Measurements from ENCODE around the gene PSMD12. TPM values are rescaled to one million over a fixed set of nuclear protein-coding genes. Genes with fewer than 3 reads are reported as not detected.

Gene PSMD12
- total RNA-seq, 1 donor from 2014 or later = 41.3 TPM

DNA sequence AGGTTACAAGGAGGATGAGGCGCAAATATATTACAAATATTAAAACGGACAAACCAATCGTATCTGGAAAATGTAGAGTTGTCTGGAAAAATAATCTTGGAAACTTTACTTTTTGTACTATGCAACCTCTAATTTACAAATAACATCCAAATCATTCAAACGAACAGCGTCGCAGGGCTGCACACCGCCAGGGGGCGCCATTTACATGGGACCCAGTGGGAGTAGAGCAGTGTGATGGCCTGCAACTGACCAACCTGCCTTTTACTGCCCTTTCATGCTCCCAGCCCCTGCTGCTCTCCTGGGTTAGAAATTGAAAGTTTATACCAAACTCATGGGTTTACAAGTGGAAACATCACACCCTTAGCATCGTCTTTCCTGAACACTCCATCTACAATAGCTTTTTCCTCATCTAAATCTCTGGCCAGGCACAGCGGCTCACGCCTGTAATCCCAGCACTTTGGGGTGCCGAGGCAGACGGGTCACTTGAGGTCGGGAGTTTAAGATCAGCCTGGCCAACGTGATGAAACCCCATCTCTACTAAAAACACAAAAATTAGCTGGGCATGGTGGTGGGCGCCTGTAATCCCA lies 20.7 kb upstream of the PSMD12 start:
- no peak overlapping the region for H3K4me3 ChIP-seq
- H3K27ac ChIP-seq = no peak overlapping the region
- ATAC-seq = peak in 1 of 2 donors; percentile 74
- TF ChIP-seq, protein P1, sequence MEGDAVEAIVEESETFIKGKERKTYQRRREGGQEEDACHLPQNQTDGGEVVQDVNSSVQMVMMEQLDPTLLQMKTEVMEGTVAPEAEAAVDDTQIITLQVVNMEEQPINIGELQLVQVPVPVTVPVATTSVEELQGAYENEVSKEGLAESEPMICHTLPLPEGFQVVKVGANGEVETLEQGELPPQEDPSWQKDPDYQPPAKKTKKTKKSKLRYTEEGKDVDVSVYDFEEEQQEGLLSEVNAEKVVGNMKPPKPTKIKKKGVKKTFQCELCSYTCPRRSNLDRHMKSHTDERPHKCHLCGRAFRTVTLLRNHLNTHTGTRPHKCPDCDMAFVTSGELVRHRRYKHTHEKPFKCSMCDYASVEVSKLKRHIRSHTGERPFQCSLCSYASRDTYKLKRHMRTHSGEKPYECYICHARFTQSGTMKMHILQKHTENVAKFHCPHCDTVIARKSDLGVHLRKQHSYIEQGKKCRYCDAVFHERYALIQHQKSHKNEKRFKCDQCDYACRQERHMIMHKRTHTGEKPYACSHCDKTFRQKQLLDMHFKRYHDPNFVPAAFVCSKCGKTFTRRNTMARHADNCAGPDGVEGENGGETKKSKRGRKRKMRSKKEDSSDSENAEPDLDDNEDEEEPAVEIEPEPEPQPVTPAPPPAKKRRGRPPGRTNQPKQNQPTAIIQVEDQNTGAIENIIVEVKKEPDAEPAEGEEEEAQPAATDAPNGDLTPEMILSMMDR (IDR thresholded peaks at IDR 0.05) = peak; percentile 72
- intact Hi-C loops (cut with DNase I) = loop anchor here (10.0 kb wide), 1 partner anchor 88 kb away; no protein-coding TSS in a partner anchor
- peak; percentile 58 for DNase-seq
- no peaks in the 10 kb centered on the region for H3K27me3 ChIP-seq (ENCODE audit: low read depth)
- peaks cover 16% of the 10 kb centered on the region for H3K4me1 ChIP-seq
- H3K36me3 ChIP-seq = no peaks in the 10 kb centered on the region
- H3K9me3 ChIP-seq = no peaks in the 10 kb centered on the region

DNA sequence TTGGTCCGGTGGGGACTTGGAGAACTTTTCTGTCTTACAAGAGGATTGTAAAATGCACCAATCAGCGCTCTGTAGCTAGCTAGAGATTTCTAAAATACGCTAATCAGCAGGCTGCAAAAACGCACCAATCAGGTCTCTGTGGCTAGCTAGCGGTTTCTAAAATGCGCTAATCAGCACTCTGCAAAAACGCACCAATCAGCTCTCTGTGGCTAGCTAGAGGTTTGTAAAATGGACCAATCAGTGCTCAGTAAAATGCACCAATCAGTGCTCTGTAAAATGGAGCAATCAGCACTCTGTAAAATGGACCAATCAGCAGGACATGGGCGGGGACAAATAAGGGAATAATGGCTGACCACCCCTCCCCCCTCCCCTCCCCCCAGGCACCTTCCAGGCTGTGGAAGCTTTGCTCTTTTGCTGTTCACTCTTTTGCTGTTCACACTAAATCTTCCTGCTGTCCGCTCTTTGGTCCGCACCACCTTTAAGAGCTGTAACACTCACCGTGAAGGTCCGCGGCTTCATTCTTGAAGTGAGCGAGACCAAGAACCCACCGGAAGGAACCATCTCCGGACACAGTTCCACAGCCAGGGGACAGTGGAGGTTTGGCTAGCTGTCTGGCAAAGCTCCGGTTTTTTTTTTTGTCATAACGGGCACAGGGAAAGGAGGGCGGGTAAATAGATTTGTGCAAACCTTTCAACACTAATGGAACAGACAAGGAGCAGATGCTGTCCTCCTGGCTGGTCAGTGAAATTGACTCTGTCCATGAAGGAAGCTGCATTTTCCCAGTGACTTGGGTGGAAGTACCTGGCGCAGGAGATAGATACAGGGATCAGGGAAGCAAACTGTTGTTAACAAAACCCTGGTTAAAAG lies 19.0 kb upstream of the PSMD12 start:
- DNase-seq = no peak
- intact Hi-C loops (cut with DNase I) = loop anchor here (10.0 kb wide), 1 partner anchor 89 kb away; no protein-coding TSS in a partner anchor
- TF ChIP-seq, protein P1 (IDR thresholded peaks at IDR 0.05) = no peak
- Histone ChIP-seq H3K4me3 (no peak overlapping the region), H3K27me3 (ENCODE audit: low read depth) (no peaks in the 10 kb centered on the region), H3K9me3 (no peaks in the 10 kb centered on the region), H3K4me1 (peaks cover 5% of the 10 kb centered on the region), H3K36me3 (no peaks in the 10 kb centered on the region), H3K27ac (no peak overlapping the region)
- ATAC-seq = no peak

DNA sequence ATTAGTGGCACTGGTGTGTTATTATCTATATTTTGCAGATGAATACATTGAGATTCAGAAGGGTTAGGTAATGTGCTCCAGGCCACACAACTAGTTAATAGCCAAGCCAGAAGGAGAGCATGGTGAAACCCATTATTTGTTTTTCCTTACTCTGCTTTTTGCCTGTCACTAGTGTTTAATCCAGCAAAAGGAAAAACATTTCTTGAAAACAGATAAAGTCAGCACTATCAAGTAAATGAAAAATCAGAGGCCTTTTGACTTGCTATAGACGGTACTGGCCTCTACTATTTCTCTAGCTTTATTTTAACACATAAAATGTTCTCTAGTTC lies 15.5 kb upstream of the PSMD12 start:
- intact Hi-C loops (cut with DNase I) = loop anchor here (10.0 kb wide), 1 partner anchor 93 kb away; no protein-coding TSS in a partner anchor
- Histone ChIP-seq H3K9me3 (no peaks in the 10 kb centered on the region), H3K4me1 (peaks cover under 1% of the 10 kb centered on the region), H3K4me3 (no peak overlapping the region), H3K27ac (no peak overlapping the region), H3K27me3 (ENCODE audit: low read depth) (no peaks in the 10 kb centered on the region), H3K36me3 (no peaks in the 10 kb centered on the region)
- ATAC-seq (no peak), DNase-seq (no peak)
- TF ChIP-seq, protein P1 (IDR thresholded peaks at IDR 0.05) = no peak

DNA sequence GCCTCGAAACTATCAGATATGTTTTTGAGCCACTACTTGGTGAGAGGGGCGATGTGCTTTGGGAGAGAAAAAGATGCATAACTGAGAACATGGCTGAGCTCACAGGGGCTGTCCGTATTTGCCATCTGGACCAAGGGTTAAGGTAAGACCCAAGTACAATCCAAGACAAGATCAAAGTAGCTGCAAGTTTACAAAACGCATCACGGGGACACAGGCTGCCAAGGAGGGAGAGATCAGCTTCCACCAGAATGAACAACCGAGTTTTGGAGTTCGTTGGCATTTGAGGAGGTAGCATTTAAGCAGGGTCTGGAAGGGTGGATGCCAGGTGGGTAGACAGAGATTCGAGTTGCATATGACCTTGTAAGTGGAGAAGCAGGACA lies 12.9 kb upstream of the PSMD12 start:
- no peaks in the 10 kb centered on the region for H3K36me3 ChIP-seq
- peaks cover 21% of the 10 kb centered on the region for H3K4me1 ChIP-seq
- peak overlapping the region; percentile 91 for H3K27ac ChIP-seq
- no peak for ATAC-seq
- no peaks in the 10 kb centered on the region for H3K9me3 ChIP-seq
- TF ChIP-seq, protein P1 (IDR thresholded peaks at IDR 0.05) = no peak
- intact Hi-C loops (cut with DNase I) = loop anchor here (5.0 kb wide), 1 partner anchor 308 kb away; no protein-coding TSS in a partner anchor
- peak overlapping the region; percentile 95 for H3K4me3 ChIP-seq
- DNase-seq = no peak
- no peaks in the 10 kb centered on the region for H3K27me3 ChIP-seq (ENCODE audit: low read depth)

DNA sequence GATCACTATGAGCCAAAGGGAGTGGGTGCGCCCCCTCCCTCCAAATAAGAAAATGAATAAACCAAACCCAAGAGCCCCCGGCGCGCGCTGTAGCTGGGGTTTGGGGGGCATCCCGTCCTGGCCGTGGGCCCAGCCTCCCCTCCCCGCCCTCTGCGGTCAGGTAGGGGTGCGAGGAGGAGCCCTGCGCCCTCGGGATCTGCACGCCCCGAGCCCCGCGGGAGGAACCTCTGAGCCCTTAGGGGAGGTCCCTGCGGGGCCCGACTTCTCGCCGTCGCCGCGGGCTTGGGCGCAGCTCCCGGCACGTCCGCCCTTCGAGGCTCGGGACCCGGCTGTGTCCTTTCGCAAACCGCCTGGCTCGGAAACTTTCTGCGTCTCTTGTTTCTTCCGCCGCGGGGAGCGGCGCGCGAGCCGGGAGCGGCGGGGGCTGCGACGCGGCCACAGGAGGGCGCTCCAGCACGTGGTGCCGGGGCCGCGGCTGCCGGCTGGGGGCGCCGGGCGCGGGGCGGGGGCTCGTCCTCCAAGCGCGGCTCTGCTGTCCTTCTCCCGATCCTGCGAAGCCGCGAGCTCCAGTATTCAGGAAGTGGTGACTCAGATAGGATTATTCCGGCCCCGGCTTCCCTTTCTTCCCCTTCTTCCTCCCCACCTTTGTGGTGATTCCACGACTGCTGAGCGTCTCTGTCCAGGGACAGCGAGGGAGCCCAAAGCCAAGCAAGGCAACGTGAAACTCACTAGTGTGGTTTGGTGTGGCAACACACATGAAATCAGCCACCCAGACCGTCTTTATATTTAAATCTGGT lies 12.3 kb upstream of the PSMD12 start:
- Histone ChIP-seq H3K4me3 (peak overlapping the region; percentile 95), H3K27me3 (ENCODE audit: low read depth) (no peaks in the 10 kb centered on the region), H3K9me3 (no peaks in the 10 kb centered on the region), H3K4me1 (peaks cover 24% of the 10 kb centered on the region), H3K36me3 (no peaks in the 10 kb centered on the region), H3K27ac (peak overlapping the region; percentile 91)
- peak; percentile 74 to 85 for ATAC-seq
- peak; percentile 81 for DNase-seq
- intact Hi-C loops (cut with DNase I) = loop anchor here (5.0 kb wide), 1 partner anchor 309 kb away; no protein-coding TSS in a partner anchor
- TF ChIP-seq, protein P1 (IDR thresholded peaks at IDR 0.05) = peak; percentile 58

Data from lower lobe of right lung (tissue), 2 donors.